Epithelial cell of esophagus (primary cell): Measurements from ENCODE around the gene MRPL23.

Experiments
- DNase-seq: peaks from one replicate; pipeline ENCODE4 v3.0.0; 2010; ENCODE audit warnings: low read depth
- H3K4me3 ChIP-seq: 2 replicates; pipeline ENCODE4 v1.5.1; 2011; ENCODE audit warnings: mild to moderate bottlenecking, low read length, control low read depth
- CTCF ChIP-seq: IDR thresholded peaks from 2 replicates; pipeline ENCODE4 v1.5.1; 2011; ENCODE audit warnings: low read depth, mild to moderate bottlenecking, low read length, control low read depth, inconsistent platforms; ENCODE audit not compliant: insufficient read depth; ENCODE audit errors: missing control alignments

Gene MRPL23

GRCh38 chr11:1970956-1971355, 23.8 kb downstream of the MRPL23 start:
- DNase-seq, result no peak
- no peak for TF ChIP-seq CTCF
- H3K4me3 ChIP-seq, result no peak overlapping the region

GRCh38 chr11:1975185-1975584, 28.1 kb downstream of the MRPL23 start:
- DNase-seq, result no peak
- no peak for TF ChIP-seq CTCF
- no peak overlapping the region for H3K4me3 ChIP-seq

- no peak overlapping the region for H3K4me3 ChIP-seq
- DNase-seq, result no peak
- no peak for TF ChIP-seq CTCF
Measured at GRCh38 chr11:1978720-1979473, 31.8 kb downstream of the MRPL23 start.

- no peak overlapping the region for H3K4me3 ChIP-seq
- no peak for DNase-seq
- no peak for TF ChIP-seq CTCF
Measured at GRCh38 chr11:1979607-1980006, 32.5 kb downstream of the MRPL23 start.

GRCh38 chr11:1982873-1983600, 35.9 kb downstream of the MRPL23 start:
- DNase-seq, result no peak
- no peak for TF ChIP-seq CTCF
- no peak overlapping the region for H3K4me3 ChIP-seq

- H3K4me3 ChIP-seq, result no peak overlapping the region
- TF ChIP-seq CTCF, result no peak
- no peak for DNase-seq
Measured at GRCh38 chr11:1983601-1983961, 36.4 kb downstream of the MRPL23 start.
